ES-I3 (cell line): Measurements from ENCODE around the gene CMIP.

Experiments
- H3K36me3 ChIP-seq: 2 replicates; pipeline ENCODE4 v1.6.1; 2013; ENCODE audit warnings: mild to moderate bottlenecking, low read length, control low read depth, moderate library complexity; ENCODE audit not compliant: insufficient read depth
- H3K4me1 ChIP-seq: 2 replicates; pipeline ENCODE4 v1.6.1; 2013; ENCODE audit warnings: mild to moderate bottlenecking, control low read depth, low read length; ENCODE audit not compliant: insufficient read depth
- H3K9ac ChIP-seq: 2 replicates; pipeline ENCODE4 v1.6.1; 2013; ENCODE audit warnings: low read depth, mild to moderate bottlenecking, low read length, moderate library complexity
- H3K9me3 ChIP-seq: 2 replicates; pipeline ENCODE4 v1.6.1; 2013; ENCODE audit warnings: mild to moderate bottlenecking, low read length, moderate library complexity; ENCODE audit not compliant: control insufficient read depth, insufficient read depth

The CMIP gene

DNA sequence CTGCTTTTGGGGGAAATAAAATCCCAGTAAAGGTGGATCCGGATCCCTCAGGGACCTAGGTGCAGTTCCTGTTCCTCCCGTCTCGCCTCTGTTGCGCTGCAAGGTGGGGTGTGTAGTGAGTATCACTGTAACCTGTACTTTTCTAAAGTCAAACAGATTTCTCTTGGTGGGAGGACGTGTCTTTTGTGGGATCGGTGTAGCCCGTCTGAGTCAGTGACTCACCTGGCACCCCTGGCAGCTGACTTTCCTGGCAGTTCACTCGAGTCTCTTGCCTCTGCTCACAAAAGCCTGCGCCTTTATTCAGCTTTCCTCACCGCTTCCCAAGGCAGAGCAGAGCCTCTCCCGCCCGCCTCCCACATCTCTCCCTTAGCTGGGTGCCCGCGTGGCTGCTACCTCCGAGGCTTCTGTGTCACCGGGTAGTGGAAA, 85.7 kb downstream of the CMIP start:
- Histone ChIP-seq H3K9ac (no peak overlapping the region), H3K36me3 (no peaks in the 10 kb centered on the region)

DNA sequence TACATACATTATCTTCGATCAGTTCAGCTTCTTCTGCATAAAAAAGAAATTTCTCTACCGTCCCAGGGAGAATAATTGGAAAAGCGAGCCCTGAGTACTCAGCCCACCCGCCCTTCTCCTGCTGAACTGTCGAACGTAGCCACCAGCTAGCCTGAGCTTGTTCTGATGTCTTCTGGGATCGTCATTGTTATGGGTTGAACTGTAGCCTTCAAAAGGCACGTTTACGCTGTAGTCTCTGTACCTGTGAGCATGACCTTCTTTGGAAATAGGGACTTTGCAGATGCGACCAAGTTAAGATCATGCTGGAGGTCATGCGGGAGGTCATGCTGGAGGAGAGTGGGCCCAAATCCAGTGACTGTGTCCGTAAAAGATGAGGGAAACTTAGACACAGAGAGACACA, 86.2 kb downstream of the CMIP start:
- H3K9me3 ChIP-seq: 0 out of 2 replicates have a peak, but pooled peaks cover 7% of the 10 kb centered on the region
- no peak overlapping the region for H3K9ac ChIP-seq
- H3K4me1 ChIP-seq: 0 out of 2 replicates have a peak, but pooled peaks cover 5% of the 10 kb centered on the region
- no peaks in the 10 kb centered on the region for H3K36me3 ChIP-seq

More for the DNA sequence above, 85.7 kb downstream of the CMIP start:
- Histone ChIP-seq H3K9me3 (0 out of 2 replicates have a peak, but pooled peaks cover 7% of the 10 kb centered on the region), H3K4me1 (0 out of 2 replicates have a peak, but pooled peaks cover 5% of the 10 kb centered on the region)

DNA sequence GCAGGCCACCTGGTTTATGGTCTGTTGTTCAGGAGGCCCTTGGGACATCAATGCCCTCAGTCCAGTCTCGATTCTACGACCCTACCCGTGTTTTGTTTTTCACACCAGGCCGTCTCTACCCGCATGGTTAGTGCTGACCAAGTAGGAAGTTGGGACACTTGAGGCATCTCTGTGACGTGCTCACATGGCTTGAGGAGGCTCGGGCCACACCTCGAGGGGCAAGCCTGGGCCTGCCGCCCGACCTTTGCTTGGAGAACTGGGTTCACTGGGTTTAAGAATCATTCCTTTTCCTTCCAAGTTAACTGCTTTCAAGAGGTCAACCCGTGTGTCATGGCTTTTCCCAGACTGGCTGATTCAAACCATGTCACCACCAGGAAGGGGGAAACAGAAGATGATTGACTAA, 86.8 kb downstream of the CMIP start:
- Histone ChIP-seq H3K9ac (no peak overlapping the region), H3K9me3 (0 out of 2 replicates have a peak, but pooled peaks cover 7% of the 10 kb centered on the region), H3K36me3 (no peaks in the 10 kb centered on the region), H3K4me1 (0 out of 2 replicates have a peak, but pooled peaks cover 5% of the 10 kb centered on the region)

DNA sequence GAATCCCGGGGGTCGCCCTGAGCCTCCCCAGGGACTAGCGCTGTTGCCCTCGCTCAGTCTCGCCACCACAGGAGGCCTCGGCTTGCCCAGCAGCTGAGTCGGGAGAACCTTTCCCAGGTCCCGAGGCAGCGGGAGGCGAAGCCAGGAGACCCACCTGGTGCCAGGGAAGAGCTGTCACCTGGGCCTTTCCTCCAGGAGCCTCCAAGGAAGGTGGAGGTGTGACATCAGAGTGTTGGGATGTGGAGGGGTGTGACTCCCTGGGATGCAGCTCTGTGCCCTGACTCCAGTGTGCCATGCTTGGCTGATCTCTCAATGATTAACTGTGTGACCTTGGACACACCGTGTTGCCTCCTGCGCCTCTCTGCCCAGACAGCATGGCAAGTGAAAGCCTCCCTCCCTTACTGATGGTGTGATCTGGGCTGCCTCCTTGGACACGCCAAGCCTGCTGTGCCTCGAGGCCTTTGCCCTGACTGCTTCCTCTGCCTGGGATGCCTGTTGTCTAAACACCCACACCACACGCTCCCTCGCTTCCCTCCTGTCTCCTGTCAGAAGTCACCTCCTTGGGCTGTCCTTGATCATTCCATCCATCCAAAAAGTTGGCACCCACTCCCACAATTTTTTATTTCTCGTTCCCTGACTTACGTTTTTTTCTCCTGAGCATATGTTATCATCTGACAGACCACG, 88.0 kb downstream of the CMIP start:
- Histone ChIP-seq H3K36me3 (no peaks in the 10 kb centered on the region), H3K9ac (no peak overlapping the region), H3K4me1 (0 out of 2 replicates have a peak, but pooled peaks cover 5% of the 10 kb centered on the region), H3K9me3 (0 out of 2 replicates have a peak, but pooled peaks cover 2% of the 10 kb centered on the region)

GRCh38 chr16:81533175-81533507, 88.5 kb downstream of the CMIP start:
- Histone ChIP-seq H3K9me3 (no peaks in the 10 kb centered on the region), H3K4me1 (0 out of 2 replicates have a peak, but pooled peaks cover 5% of the 10 kb centered on the region), H3K9ac (no peak overlapping the region), H3K36me3 (no peaks in the 10 kb centered on the region)

DNA sequence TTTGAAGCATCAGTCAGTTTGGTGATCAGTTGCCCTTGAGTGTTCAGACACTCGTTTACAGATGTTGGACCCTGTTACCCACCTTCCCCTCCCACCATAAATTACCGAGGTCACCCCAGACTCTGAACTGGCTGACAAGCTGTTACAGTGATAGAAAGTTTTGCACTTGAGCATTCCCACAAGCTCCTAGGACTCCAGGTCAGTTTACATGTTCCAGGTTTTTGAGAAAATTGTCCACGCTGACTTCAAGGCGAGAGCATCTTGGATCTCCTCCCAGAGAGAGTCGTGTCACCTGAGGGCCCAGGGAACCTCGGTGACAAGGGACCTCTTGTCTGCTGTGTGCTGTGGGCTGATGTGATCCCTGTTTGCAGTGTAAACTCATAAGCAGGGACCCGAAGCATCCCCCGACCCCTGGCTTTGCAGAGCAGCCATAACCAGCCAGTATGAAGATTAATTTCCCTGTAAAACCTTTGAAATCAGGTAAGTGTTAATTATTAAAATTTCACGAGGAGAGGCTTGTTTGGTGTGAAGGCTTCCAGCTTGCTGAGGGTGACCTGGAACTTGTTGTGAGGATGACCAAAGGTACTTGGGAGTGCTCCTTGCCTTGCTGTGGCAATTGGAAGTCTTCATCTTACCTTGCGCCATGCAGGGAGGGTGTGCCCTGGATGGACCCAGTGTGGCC, 91.2 kb downstream of the CMIP start:
- Histone ChIP-seq H3K36me3 (no peaks in the 10 kb centered on the region), H3K4me1 (peaks cover 9% of the 10 kb centered on the region), H3K9ac (no peak overlapping the region), H3K9me3 (no peaks in the 10 kb centered on the region)

DNA sequence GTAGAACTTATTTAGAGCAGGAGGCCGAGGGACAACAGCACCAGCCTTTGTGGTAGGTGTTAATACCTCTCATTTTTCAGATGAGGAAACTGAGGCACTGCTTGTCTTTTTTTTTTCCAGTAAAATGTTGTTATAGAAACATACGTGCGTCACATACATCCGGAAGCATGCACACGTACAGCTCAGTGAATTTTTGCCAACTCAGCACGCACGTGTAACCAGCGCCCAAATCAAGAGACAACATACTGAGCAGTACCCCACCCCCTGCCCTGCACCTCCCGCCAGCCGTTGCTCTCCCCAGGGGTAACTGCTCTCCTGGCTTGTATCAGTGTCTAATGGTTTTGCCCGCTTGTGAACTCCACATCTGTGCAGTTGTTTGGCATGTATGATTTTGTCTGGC, 92.0 kb downstream of the CMIP start:
- Histone ChIP-seq H3K9ac (no peak overlapping the region), H3K36me3 (no peaks in the 10 kb centered on the region), H3K9me3 (no peaks in the 10 kb centered on the region), H3K4me1 (peaks cover 9% of the 10 kb centered on the region)

GRCh38 chr16:81537721-81538561, 93.3 kb downstream of the CMIP start:
- H3K36me3 ChIP-seq: no peaks in the 10 kb centered on the region
- no peak overlapping the region for H3K9ac ChIP-seq
- H3K9me3 ChIP-seq: no peaks in the 10 kb centered on the region
- peaks cover 9% of the 10 kb centered on the region for H3K4me1 ChIP-seq

DNA sequence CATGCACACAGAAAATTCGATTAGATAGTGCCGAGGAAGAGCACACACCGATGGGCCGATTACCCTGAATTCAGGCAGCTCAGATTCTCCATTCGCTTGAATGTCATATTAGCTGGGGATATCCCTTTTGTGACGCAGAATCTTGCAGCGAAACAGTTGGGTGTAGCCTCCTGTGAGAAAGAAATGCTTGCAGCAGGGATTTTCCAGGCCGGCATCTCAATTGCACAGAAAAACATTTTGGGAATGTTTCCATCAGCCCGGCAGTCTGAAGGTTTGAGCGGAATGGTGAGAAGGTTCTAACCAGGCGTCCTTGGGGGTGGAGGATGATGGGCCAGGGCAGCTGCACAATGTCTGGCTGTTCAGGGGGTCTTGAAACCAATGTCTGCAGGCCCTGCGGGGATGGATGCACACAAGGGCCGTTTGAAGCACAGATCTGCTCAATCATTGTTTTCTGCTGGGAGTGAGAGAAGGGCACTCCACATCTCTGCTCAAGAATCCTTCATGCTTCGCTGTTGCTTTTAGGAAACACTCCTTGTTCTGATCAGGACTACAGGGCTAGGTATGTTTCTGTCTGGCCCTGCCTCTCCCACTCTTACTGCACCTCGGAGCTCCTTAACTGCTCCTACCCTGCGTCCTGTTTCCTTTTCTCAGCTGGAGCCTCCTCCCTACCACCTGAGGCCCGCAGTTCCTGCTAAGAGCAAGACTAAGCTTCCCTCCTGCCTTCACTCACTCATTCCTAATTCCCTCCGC, 94.6 kb downstream of the CMIP start:
- no peak overlapping the region for H3K9ac ChIP-seq
- peaks cover 9% of the 10 kb centered on the region for H3K4me1 ChIP-seq
- H3K9me3 ChIP-seq: no peaks in the 10 kb centered on the region
- H3K36me3 ChIP-seq: no peaks in the 10 kb centered on the region

GRCh38 chr16:81539759-81540472, 95.3 kb downstream of the CMIP start:
- no peaks in the 10 kb centered on the region for H3K36me3 ChIP-seq
- no peak overlapping the region for H3K9ac ChIP-seq
- H3K4me1 ChIP-seq: peaks cover 9% of the 10 kb centered on the region
- H3K9me3 ChIP-seq: no peaks in the 10 kb centered on the region

DNA sequence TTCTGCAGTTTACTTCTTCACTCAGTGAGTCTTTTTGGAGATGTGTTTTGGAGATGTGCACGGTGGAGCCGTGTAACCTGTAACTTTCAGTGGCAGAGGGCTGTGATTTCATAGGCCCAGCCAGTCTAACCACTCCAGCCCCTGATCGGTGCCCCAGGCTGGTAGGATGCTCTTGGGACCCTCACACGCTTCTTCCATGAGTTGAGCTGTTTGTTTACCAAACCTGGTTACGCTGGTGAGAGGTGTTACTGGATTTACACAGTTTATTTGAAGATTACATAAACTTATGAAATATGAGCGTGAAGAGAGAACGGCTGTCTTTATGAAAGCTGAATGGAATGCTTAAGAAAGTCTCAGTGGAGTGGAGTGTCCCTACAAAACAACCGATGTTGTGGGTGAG, 96.7 kb downstream of the CMIP start:
- H3K9ac ChIP-seq: no peak overlapping the region

GRCh38 chr16:81542609-81543570, 98.3 kb downstream of the CMIP start:
- H3K9ac ChIP-seq: no peak overlapping the region
- H3K36me3 ChIP-seq: no peaks in the 10 kb centered on the region
- no peaks in the 10 kb centered on the region for H3K9me3 ChIP-seq
- H3K4me1 ChIP-seq: peaks cover 9% of the 10 kb centered on the region

More for the DNA sequence above, 96.7 kb downstream of the CMIP start:
- Histone ChIP-seq H3K9me3 (no peaks in the 10 kb centered on the region), H3K36me3 (no peaks in the 10 kb centered on the region), H3K4me1 (peaks cover 9% of the 10 kb centered on the region)
